GM12878 (cell line): ENCODE data around the gene ZNF525. TPM values are rescaled to one million over a fixed set of nuclear protein-coding genes. Genes with fewer than 3 reads are reported as not detected.
A peak's percentile ranks its signal among the peaks of the same experiment; 100 is the strongest.

ENCODE experiments used
- ATAC-seq: fragments of 200-7000 bp; cut with Tn5 transposase; 3 replicates; pipeline ENCODE4 v1.9.1; 2020; ENCODE audit warnings: mild to moderate bottlenecking, moderate library complexity
- BruUV-seq: library from RNA; stranded (reverse); fragments of 400-500 nt; replicated peaks from 2 replicates; lab custom pipeline; 2021; lab: Mats Ljungman, UMichigan
- CTCF ChIA-PET: fragments of 300-600 bp; sonication (Branson Sonifier 250); formaldehyde crosslinking; extraction: SDS; loops from one replicate; lab custom pipeline; 2021; ENCODE audit warnings: inconsistent platforms; lab: Yijun Ruan, JAX
- POLR2A ChIA-PET: fragments of 350-600 bp; formaldehyde crosslinking; extraction: SDS; loops from one replicate; lab custom pipeline; 2021; ENCODE audit warnings: inconsistent platforms; lab: Charles Lee
- RAD21 ChIA-PET: fragments of 300-600 bp; sonication (Branson Sonifier 250); formaldehyde crosslinking; loops from one replicate; lab custom pipeline; 2023; ENCODE audit warnings: antibody characterized with exemption; ENCODE audit not compliant: unreplicated experiment; lab: Charles Lee
- SMC1A ChIA-PET: fragments of 300-600 bp; sonication (Branson Sonifier 250); formaldehyde crosslinking; loops from one replicate; lab custom pipeline; 2023; ENCODE audit not compliant: unreplicated experiment, uncharacterized antibody; lab: Charles Lee
- DNase-seq: peaks from one replicate; pipeline ENCODE4 v3.0.0-alpha.2; 2011; ENCODE audit warnings: low read depth, low spot score
- FAIRE-seq: peaks from 3 replicates; lab custom pipeline; 2011; peaks lifted over from hg19 to GRCh38; lab: Jason Lieb, UNC
- H2AFZ ChIP-seq: 2 replicates; pipeline ENCODE4 v1.6.0; 2011; ENCODE audit warnings: low read depth, low read length, control low read depth; ENCODE audit not compliant: control insufficient read depth
- H3K27ac ChIP-seq: 2 replicates; pipeline ENCODE4 v1.5.1; 2011; ENCODE audit warnings: control low read depth; ENCODE audit not compliant: control insufficient read depth, insufficient read depth
- H3K27me3 ChIP-seq, 2 experiments: replicated peaks in 1 of 2; 2 replicates each; pipeline versions ENCODE4 v1.6.0 to v1.6.1; 2011; ENCODE audit warnings: low read length in 1 of 2; ENCODE audit not compliant: control insufficient read depth in 2 of 2, insufficient read depth in 2 of 2
- H3K36me3 ChIP-seq, 2 experiments: 2 replicates each; pipeline ENCODE4 v1.5.1; 2011; ENCODE audit warnings: low read length in 1 of 2; ENCODE audit not compliant: control insufficient read depth in 2 of 2, insufficient read depth in 2 of 2
- H3K4me1 ChIP-seq: 2 replicates; pipeline ENCODE4 v1.6.1; 2011; ENCODE audit warnings: mild to moderate bottlenecking, low read length, moderate library complexity, mixed read lengths; ENCODE audit not compliant: control insufficient read depth, insufficient read depth
- H3K4me2 ChIP-seq: 2 replicates; pipeline ENCODE4 v1.6.0; 2011; ENCODE audit warnings: control low read depth; ENCODE audit not compliant: control insufficient read depth, insufficient read depth
- H3K4me3 ChIP-seq: fragments of 200-600 bp; sonication (generic); 2 replicates; pipeline ENCODE4 v1.5.1; 2016
- H3K79me2 ChIP-seq: 2 replicates; pipeline ENCODE4 v1.6.0; 2011; ENCODE audit warnings: low read length; ENCODE audit not compliant: control insufficient read depth, insufficient read depth
- H3K9ac ChIP-seq: 2 replicates; pipeline ENCODE4 v1.8.0; 2011; ENCODE audit warnings: low read length, control low read depth, mixed read lengths; ENCODE audit not compliant: control insufficient read depth, insufficient read depth
- H3K9me3 ChIP-seq: replicated peaks from 3 replicates; pipeline ENCODE4 v1.5.1; 2011; ENCODE audit warnings: mild to moderate bottlenecking, low read length; ENCODE audit not compliant: control insufficient read depth, insufficient read depth
- H4K20me1 ChIP-seq: 2 replicates; pipeline ENCODE4 v1.6.0; 2011; ENCODE audit not compliant: control insufficient read depth, insufficient read depth
- ATF7 ChIP-seq: fragments of 450-650 bp; IDR thresholded peaks from 2 replicates; pipeline ENCODE4 v1.6.1; 2016; ENCODE audit warnings: low read depth, mild to moderate bottlenecking
- HDGF ChIP-seq: fragments of 450-650 bp; IDR thresholded peaks from 2 replicates; pipeline ENCODE4 v1.6.1; 2016; ENCODE audit warnings: antibody characterized with exemption
- MYB ChIP-seq: fragments of 150-350 bp; IDR thresholded peaks from 2 replicates; pipeline ENCODE4 v1.6.1; 2014; ENCODE audit warnings: mild to moderate bottlenecking, low read depth, low read length, borderline replicate concordance
- RAD51 ChIP-seq: fragments of 450-650 bp; IDR thresholded peaks from 2 replicates; pipeline ENCODE4 v1.6.1; 2016; ENCODE audit warnings: moderate library complexity, mild to moderate bottlenecking, inconsistent platforms
- RCOR1 ChIP-seq: conservative IDR thresholded peaks from 2 replicates; pipeline ENCODE4 v1.6.1; 2012; ENCODE audit warnings: low read depth, low read length, improper control_type of control experiment
- SMC3 ChIP-seq: IDR thresholded peaks from 2 replicates; pipeline ENCODE4 v1.6.1; 2011; ENCODE audit warnings: low read length, improper control_type of control experiment, borderline replicate concordance
- TCF3 ChIP-seq: IDR thresholded peaks from 2 replicates; pipeline ENCODE4 v1.6.1; 2012; ENCODE audit warnings: low read depth, mild to moderate bottlenecking, low read length, borderline replicate concordance; ENCODE audit not compliant: insufficient read depth
- WGBS: methylation state at CpG from one replicate; pipeline ENCODE4 v1.1.6; 2016; ENCODE audit warnings: low lambda C conversion rate; ENCODE audit not compliant: insufficient replicate concordance, insufficient coverage; ENCODE audit errors: missing lambda C conversion rate; 5-methylcytosine and 5-hydroxymethylcytosine counted together
- in situ Hi-C: fragments of 300-500 bp; cut with MboI; formaldehyde crosslinking; loops from 9 replicates; pipeline ENCODE4 v1.14.3; 2018; ENCODE audit warnings: mixed read lengths
- intact Hi-C: fragments of 100-400 bp; cut with micrococcal nuclease; formaldehyde crosslinking; loops from one replicate; pipeline ENCODE4 v1.14.2; 2022; ENCODE audit not compliant: unreplicated experiment
- polyA plus RNA-seq, 11 experiments: library from polyadenylated mRNA; depleted of rRNA in 4 of 11; unstranded in 6 of 11; stranded (reverse) in 5 of 11; fragments of >200 nt; fragmentation: Nextera tagmentation in 4 of 11; fragmentation: Illumina TruSeq in 1 of 11; extraction: Ambion mirVana in 4 of 11; extraction: Trizol in 1 of 11; gene quantifications; 1 replicate in 1 of 11; 2 replicates in 10 of 11; pipeline versions ENCODE4 v1.2.1 to v1.2.3, GENCODE V29; 2011 to 2016; ENCODE audit warnings: inconsistent platforms in 2 of 11, missing spikeins in 2 of 11, low read depth in 1 of 11
- total RNA-seq, 4 experiments: library from RNA; depleted of rRNA in 3 of 4; stranded (reverse); fragments of >200 nt in 3 of 4; fragmentation: Illumina TruSeq in 1 of 4; extraction: Trizol in 1 of 4; gene quantifications; 2 replicates each; pipeline versions ENCODE4 v1.2.1 to v1.2.3, GENCODE V29; 2013 to 2021
- TF ChIP-seq, protein P1 (sequence below): fragments of 450-650 bp; IDR thresholded peaks from 2 replicates; pipeline ENCODE4 v1.6.1; 2017; ENCODE audit warnings: mild to moderate bottlenecking, moderate library complexity
- TF ChIP-seq, protein P2 (sequence below): fragments of 450-650 bp; IDR thresholded peaks from 2 replicates; pipeline ENCODE4 v1.6.1; 2017; ENCODE audit warnings: borderline replicate concordance

ZNF525 gene
- total and polyA plus RNA-seq, 10 of the 15 experiments (the other 5 are each of a cell fraction or from before 2014, with no cell fraction given), result 3.0 to 25.8 (median 9.4) TPM

DNA sequence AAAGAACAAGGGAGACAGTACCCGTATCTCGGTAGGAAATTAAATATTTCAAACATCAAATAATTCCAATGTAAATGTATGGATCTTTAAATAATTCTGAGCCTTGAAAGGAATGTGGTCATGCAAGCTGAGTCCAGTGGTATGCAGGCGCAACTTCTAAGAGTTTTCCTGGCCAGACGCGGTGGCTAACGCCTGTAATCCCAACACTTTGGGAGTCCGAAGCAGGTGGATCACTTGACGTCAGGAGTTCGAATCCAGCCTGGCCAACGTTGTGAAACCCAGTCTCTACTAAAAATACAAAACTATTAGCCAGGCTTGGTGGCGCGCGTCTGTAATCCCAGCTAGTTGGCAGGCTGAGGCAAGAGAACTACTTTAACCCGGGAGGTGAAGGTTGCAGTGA, 33.0 kb upstream of the ZNF525 start:
- Histone ChIP-seq H3K4me3 (no peak overlapping the region), H3K79me2 (peaks cover 7% of the 10 kb centered on the region), H3K9me3 (peaks cover 3% of the 10 kb centered on the region; the same call in 1 of the 3 replicates), H2AFZ (no peak overlapping the region), H3K4me2 (no peak overlapping the region), H3K27me3 (no peaks in the 10 kb centered on the region), H3K36me3 (no peaks in the 10 kb centered on the region; a peak in 1 of 4 replicates), H4K20me1 (no peaks in the 10 kb centered on the region), H3K27ac (no peak overlapping the region), H3K4me1 (no peaks in the 10 kb centered on the region)
- ChIA-PET POLR2A (no interaction called here), SMC1A (no interaction called here), CTCF (no interaction called here), RAD21 (no interaction called here)
- no peak for FAIRE-seq
- no peak for DNase-seq
- intact Hi-C loops, result no loop called here
- BruUV-seq, result no TSS peak
- 91% methylated on average over 14 of the region's 14 CpGs for WGBS
- in situ Hi-C loops, result no loop called here
- no peak for ATAC-seq
- no peak for TF ChIP-seq ATF7
- TF ChIP-seq MYB, result no peak
- TF ChIP-seq, all 136 proteins: peak for 0
- H3K9ac ChIP-seq, result no peak overlapping the region

- ATAC-seq, result peak; percentile 47
- H2AFZ ChIP-seq, result peak overlapping the region; percentile 92
- H3K27me3 ChIP-seq, result no peaks in the 10 kb centered on the region
- no peak for DNase-seq
- peak overlapping the region; percentile 97 for H3K4me3 ChIP-seq
- H3K27ac ChIP-seq, result no peak overlapping the region
- SMC1A ChIA-PET, result no interaction called here
- H4K20me1 ChIP-seq, result no peaks in the 10 kb centered on the region
- H3K9ac ChIP-seq, result peak overlapping the region; percentile 60; the same call in 1 of the 2 replicates
- H3K79me2 ChIP-seq, result peaks cover 7% of the 10 kb centered on the region
- BruUV-seq, result no TSS peak
- CTCF ChIA-PET, result interaction anchor here (0.8 kb wide), 1 partner anchor 1095 kb away, joined by 3 read pairs; no protein-coding TSS in a partner anchor
- RAD21 ChIA-PET, result no interaction called here
- peaks cover 7% of the 10 kb centered on the region; the same call in 2 of the 3 replicates for H3K9me3 ChIP-seq
- TF ChIP-seq, protein P1, sequence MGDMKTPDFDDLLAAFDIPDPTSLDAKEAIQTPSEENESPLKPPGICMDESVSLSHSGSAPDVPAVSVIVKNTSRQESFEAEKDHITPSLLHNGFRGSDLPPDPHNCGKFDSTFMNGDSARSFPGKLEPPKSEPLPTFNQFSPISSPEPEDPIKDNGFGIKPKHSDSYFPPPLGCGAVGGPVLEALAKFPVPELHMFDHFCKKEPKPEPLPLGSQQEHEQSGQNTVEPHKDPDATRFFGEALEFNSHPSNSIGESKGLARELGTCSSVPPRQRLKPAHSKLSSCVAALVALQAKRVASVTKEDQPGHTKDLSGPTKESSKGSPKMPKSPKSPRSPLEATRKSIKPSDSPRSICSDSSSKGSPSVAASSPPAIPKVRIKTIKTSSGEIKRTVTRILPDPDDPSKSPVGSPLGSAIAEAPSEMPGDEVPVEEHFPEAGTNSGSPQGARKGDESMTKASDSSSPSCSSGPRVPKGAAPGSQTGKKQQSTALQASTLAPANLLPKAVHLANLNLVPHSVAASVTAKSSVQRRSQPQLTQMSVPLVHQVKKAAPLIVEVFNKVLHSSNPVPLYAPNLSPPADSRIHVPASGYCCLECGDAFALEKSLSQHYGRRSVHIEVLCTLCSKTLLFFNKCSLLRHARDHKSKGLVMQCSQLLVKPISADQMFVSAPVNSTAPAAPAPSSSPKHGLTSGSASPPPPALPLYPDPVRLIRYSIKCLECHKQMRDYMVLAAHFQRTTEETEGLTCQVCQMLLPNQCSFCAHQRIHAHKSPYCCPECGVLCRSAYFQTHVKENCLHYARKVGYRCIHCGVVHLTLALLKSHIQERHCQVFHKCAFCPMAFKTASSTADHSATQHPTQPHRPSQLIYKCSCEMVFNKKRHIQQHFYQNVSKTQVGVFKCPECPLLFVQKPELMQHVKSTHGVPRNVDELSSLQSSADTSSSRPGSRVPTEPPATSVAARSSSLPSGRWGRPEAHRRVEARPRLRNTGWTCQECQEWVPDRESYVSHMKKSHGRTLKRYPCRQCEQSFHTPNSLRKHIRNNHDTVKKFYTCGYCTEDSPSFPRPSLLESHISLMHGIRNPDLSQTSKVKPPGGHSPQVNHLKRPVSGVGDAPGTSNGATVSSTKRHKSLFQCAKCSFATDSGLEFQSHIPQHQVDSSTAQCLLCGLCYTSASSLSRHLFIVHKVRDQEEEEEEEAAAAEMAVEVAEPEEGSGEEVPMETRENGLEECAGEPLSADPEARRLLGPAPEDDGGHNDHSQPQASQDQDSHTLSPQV, result no peak
- TF ChIP-seq SMC3 (no peak), TCF3 (no peak), HDGF (no peak), RAD51 (no peak), RCOR1 (no peak)
- TF ChIP-seq, protein P2, sequence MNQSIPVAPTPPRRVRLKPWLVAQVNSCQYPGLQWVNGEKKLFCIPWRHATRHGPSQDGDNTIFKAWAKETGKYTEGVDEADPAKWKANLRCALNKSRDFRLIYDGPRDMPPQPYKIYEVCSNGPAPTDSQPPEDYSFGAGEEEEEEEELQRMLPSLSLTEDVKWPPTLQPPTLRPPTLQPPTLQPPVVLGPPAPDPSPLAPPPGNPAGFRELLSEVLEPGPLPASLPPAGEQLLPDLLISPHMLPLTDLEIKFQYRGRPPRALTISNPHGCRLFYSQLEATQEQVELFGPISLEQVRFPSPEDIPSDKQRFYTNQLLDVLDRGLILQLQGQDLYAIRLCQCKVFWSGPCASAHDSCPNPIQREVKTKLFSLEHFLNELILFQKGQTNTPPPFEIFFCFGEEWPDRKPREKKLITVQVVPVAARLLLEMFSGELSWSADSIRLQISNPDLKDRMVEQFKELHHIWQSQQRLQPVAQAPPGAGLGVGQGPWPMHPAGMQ, result no peak
- in situ Hi-C loops, result no loop called here
- WGBS, result 12% methylated on average over 14 of the region's 14 CpGs
- intact Hi-C loops, result no loop called here
- POLR2A ChIA-PET, result no interaction called here
- FAIRE-seq, result no peak
- H3K4me1 ChIP-seq, result no peaks in the 10 kb centered on the region
- peak overlapping the region; percentile 89; the same call in 1 of the 2 replicates for H3K4me2 ChIP-seq
- H3K36me3 ChIP-seq, result no peaks in the 10 kb centered on the region; a peak in 1 of 4 replicates
These were observed 32.4 kb upstream of the ZNF525 start for GRCh38 chr19:53333066-53333462.
